ENCODE data around the gene GMDS.

DNA sequence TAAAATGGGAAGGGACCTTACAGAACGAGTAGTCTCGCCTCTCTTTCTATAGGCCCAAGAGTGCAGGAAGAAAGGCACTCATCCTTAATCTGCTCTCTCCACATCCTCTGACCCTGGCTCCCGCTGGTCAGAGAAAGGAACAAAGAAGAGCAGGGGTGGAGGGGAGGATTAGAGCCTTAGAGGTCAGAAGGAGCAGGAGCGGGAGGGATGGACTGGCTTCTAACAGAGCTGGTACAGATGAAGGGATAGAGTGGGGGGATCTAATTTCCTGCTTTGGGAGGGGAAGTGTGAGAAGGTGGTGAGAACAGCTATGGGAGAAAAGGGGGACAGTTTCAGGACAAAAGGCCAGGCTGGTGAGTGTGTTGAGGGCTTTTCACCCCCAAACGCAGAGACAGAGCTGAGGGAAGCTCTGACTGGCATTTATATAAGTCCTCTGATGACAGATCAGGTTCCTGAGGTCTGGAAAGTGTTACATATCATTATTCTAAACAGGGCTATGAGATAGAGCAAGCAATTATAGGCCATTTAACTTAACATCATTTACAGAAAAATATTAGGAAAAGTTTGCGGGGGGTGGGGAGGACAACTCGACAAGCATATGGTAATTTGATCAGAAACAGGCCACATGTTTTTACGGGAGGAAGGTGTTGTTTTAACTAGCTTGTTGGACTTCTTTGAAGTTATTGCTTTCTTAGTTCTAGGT lies 524.6 kb downstream of the GMDS start:
- TF ChIP-seq, protein P1, sequence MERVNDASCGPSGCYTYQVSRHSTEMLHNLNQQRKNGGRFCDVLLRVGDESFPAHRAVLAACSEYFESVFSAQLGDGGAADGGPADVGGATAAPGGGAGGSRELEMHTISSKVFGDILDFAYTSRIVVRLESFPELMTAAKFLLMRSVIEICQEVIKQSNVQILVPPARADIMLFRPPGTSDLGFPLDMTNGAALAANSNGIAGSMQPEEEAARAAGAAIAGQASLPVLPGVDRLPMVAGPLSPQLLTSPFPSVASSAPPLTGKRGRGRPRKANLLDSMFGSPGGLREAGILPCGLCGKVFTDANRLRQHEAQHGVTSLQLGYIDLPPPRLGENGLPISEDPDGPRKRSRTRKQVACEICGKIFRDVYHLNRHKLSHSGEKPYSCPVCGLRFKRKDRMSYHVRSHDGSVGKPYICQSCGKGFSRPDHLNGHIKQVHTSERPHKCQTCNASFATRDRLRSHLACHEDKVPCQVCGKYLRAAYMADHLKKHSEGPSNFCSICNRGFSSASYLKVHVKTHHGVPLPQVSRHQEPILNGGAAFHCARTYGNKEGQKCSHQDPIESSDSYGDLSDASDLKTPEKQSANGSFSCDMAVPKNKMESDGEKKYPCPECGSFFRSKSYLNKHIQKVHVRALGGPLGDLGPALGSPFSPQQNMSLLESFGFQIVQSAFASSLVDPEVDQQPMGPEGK (CRISPR knock-in tag; IDR thresholded peaks at IDR 0.05; ENCODE audit: borderline replicate concordance): no peak
- no peak for TF ChIP-seq SNAI2 (CRISPR knock-in tag; IDR thresholded peaks at IDR 0.05)
- no peak for TF ChIP-seq ZFP30 (CRISPR knock-in tag; IDR thresholded peaks at IDR 0.05)
- no peak for TF ChIP-seq ZFP3 (CRISPR knock-in tag; IDR thresholded peaks at IDR 0.05)
- TF ChIP-seq, protein P2, sequence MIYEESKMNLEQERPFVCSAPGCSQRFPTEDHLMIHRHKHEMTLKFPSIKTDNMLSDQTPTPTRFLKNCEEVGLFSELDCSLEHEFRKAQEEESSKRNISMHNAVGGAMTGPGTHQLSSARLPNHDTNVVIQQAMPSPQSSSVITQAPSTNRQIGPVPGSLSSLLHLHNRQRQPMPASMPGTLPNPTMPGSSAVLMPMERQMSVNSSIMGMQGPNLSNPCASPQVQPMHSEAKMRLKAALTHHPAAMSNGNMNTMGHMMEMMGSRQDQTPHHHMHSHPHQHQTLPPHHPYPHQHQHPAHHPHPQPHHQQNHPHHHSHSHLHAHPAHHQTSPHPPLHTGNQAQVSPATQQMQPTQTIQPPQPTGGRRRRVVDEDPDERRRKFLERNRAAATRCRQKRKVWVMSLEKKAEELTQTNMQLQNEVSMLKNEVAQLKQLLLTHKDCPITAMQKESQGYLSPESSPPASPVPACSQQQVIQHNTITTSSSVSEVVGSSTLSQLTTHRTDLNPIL (CRISPR knock-in tag; IDR thresholded peaks at IDR 0.05; ENCODE audit: low read depth): no peak

Data from SK-N-SH treated with all-trans-retinoic acid at 6 μM for 48 hours (cell line).